WTC11 (cell line): ENCODE measurements around the gene USF1. TPM values are rescaled to one million over a fixed set of nuclear protein-coding genes. Genes with fewer than 3 reads are reported as not detected.

Source experiments
- ATAC-seq: fragments of 200-7000 bp; cut with Tn5 transposase; 2 replicates; pipeline ENCODE4 v1.10.0; 2021; ENCODE audit warnings: mild to moderate bottlenecking, moderate library complexity
- CTCF ChIA-PET: fragments of 300-600 bp; sonication (Branson Sonifier 250); formaldehyde crosslinking; loops from one replicate; lab custom pipeline; 2021; ENCODE audit warnings: antibody characterized with exemption; lab: Charles Lee
- POLR2A ChIA-PET: fragments of 350-600 bp; sonication (Branson Sonifier 250); formaldehyde crosslinking; loops from one replicate; lab custom pipeline; 2021; ENCODE audit warnings: antibody characterized with exemption; lab: Charles Lee
- DNase-seq: peaks from one replicate; pipeline ENCODE4 v3.0.0; 2021; ENCODE audit warnings: low spot score
- H3K27ac Mint-ChIP-seq: 2 replicates; pipeline ENCODE4 v1.8.0; 2021; ENCODE audit warnings: mixed read lengths
- H3K27me3 Mint-ChIP-seq: 2 replicates; pipeline ENCODE4 v1.8.0; 2021; ENCODE audit warnings: low read depth, mild to moderate bottlenecking, moderate library complexity, mixed read lengths
- H3K36me3 Mint-ChIP-seq: 2 replicates; pipeline ENCODE4 v1.8.0; 2021; ENCODE audit warnings: mixed read lengths
- H3K4me1 Mint-ChIP-seq: 2 replicates; pipeline ENCODE4 v1.8.0; 2022; ENCODE audit warnings: mixed read lengths
- H3K4me3 Mint-ChIP-seq: 2 replicates; pipeline ENCODE4 v1.8.0; 2021; ENCODE audit warnings: mild to moderate bottlenecking, moderate library complexity, mixed read lengths
- H3K9me3 Mint-ChIP-seq: 2 replicates; pipeline ENCODE4 v1.8.0; 2021; ENCODE audit warnings: mixed read lengths
- AFF4 ChIP-seq: sonication (generic); formaldehyde crosslinking; IDR thresholded peaks from 2 replicates; pipeline ENCODE4 v1.8.1; 2023; ENCODE audit warnings: mild to moderate bottlenecking, missing genetic modification reagents, borderline replicate concordance
- AR ChIP-seq: fragments of 250-450 bp; sonication (Bioruptor Pico); IDR thresholded peaks from 2 replicates; pipeline ENCODE4 v1.9.0; 2021; ENCODE audit warnings: mild to moderate bottlenecking
- ATF1 ChIP-seq: sonication (generic); formaldehyde crosslinking; IDR thresholded peaks from 2 replicates; pipeline ENCODE4 v1.8.1; 2023; ENCODE audit warnings: mild to moderate bottlenecking, moderate library complexity, missing genetic modification reagents
- CREB1 ChIP-seq: sonication (generic); formaldehyde crosslinking; IDR thresholded peaks from 2 replicates; pipeline ENCODE4 v1.8.0; 2023; ENCODE audit warnings: mild to moderate bottlenecking, missing genetic modification reagents
- E2F4 ChIP-seq: sonication (generic); formaldehyde crosslinking; IDR thresholded peaks from 2 replicates; pipeline ENCODE4 v1.8.1; 2022; ENCODE audit warnings: low read depth, mild to moderate bottlenecking, moderate library complexity, missing genetic modification reagents, borderline replicate concordance
- FOXK1 ChIP-seq: sonication (generic); formaldehyde crosslinking; IDR thresholded peaks from 2 replicates; pipeline ENCODE4 v1.8.0; 2022; ENCODE audit warnings: mild to moderate bottlenecking, moderate library complexity, missing genetic modification reagents
- FOXP1 ChIP-seq: sonication (generic); formaldehyde crosslinking; IDR thresholded peaks from 2 replicates; pipeline ENCODE4 v1.8.0; 2022; ENCODE audit warnings: missing genetic modification reagents, mild to moderate bottlenecking, moderate library complexity, borderline replicate concordance
- HMGA2 ChIP-seq: fragments of 250-450 bp; sonication (Bioruptor Pico); IDR thresholded peaks from 2 replicates; pipeline ENCODE4 v1.4.0; 2021; ENCODE audit warnings: mild to moderate bottlenecking, moderate library complexity
- KAT7 ChIP-seq: sonication (generic); formaldehyde crosslinking; IDR thresholded peaks from 2 replicates; pipeline ENCODE4 v1.8.1; 2023; ENCODE audit warnings: missing genetic modification reagents, mild to moderate bottlenecking, borderline replicate concordance
- MAX ChIP-seq: sonication (generic); formaldehyde crosslinking; IDR thresholded peaks from 2 replicates; pipeline ENCODE4 v1.8.0; 2022; ENCODE audit warnings: mild to moderate bottlenecking, missing genetic modification reagents
- MYBL2 ChIP-seq: sonication (generic); formaldehyde crosslinking; IDR thresholded peaks from 2 replicates; pipeline ENCODE4 v1.8.1; 2023; ENCODE audit warnings: mild to moderate bottlenecking, moderate library complexity, missing genetic modification reagents
- NFATC4 ChIP-seq: fragments of 250-450 bp; sonication (Bioruptor Pico); IDR thresholded peaks from 2 replicates; pipeline ENCODE4 v1.9.0; 2021; ENCODE audit warnings: mild to moderate bottlenecking
- NFE2L1 ChIP-seq: sonication (generic); formaldehyde crosslinking; IDR thresholded peaks from 2 replicates; pipeline ENCODE4 v1.8.1; 2023; ENCODE audit warnings: missing genetic modification reagents
- PRRX2 ChIP-seq: fragments of 250-450 bp; sonication (Bioruptor Pico); IDR thresholded peaks from 2 replicates; pipeline ENCODE4 v1.8.0; 2021; ENCODE audit warnings: mild to moderate bottlenecking
- SMAD4 ChIP-seq: sonication (generic); formaldehyde crosslinking; IDR thresholded peaks from 2 replicates; pipeline ENCODE4 v1.8.0; 2022; ENCODE audit warnings: mild to moderate bottlenecking, missing genetic modification reagents
- SP1 ChIP-seq: sonication (generic); formaldehyde crosslinking; conservative IDR thresholded peaks from 2 replicates; pipeline ENCODE4 v1.8.1; 2022; ENCODE audit warnings: missing genetic modification reagents
- ZBTB21 ChIP-seq: sonication (generic); formaldehyde crosslinking; IDR thresholded peaks from 2 replicates; pipeline ENCODE4 v1.8.1; 2023; ENCODE audit warnings: mild to moderate bottlenecking, missing genetic modification reagents, borderline replicate concordance
- ZNF219 ChIP-seq: sonication (generic); formaldehyde crosslinking; IDR thresholded peaks from 2 replicates; pipeline ENCODE4 v1.8.0; 2023; ENCODE audit warnings: missing genetic modification reagents, mild to moderate bottlenecking, borderline replicate concordance
- ZSCAN18 ChIP-seq: fragments of 250-450 bp; sonication (Bioruptor Pico); IDR thresholded peaks from 2 replicates; pipeline ENCODE4 v2.1.2; 2022; ENCODE audit warnings: mild to moderate bottlenecking, moderate library complexity
- total RNA-seq: library from RNA; stranded (reverse); gene quantifications from 3 replicates; pipeline ENCODE4 v1.2.3, GENCODE V29; 2021

USF1 gene
- total RNA-seq, 1 experiment from 2014 or later = 65.6 TPM

GRCh38 chr1:161039154-161039545 is 6.6 kb downstream of the USF1 start (continued):
- TF ChIP-seq AR (CRISPR knock-in tag) (no peak), E2F4 (CRISPR knock-in tag) (no peak), NFE2L1 (no peak)

GRCh38 chr1:161038523-161039153 is 7.1 kb downstream of the USF1 start, which contains the start of gene TSTD1:
Gene TSTD1, minus strand, starts transcription at chr1:161038964. Its CDS starts 75 bp downstream, at chr1:161038889.
- H3K27ac Mint-ChIP-seq = peak within 1 kb of the TSS; percentile 92
- DNase-seq = peak; percentile 81
- H3K27me3 Mint-ChIP-seq = no peaks in the 10 kb centered on the region
- peaks cover 39% of the 10 kb centered on the region for H3K36me3 Mint-ChIP-seq
- ChIA-PET CTCF (interaction anchor here (0.6 to 5.9 kb wide), 21 partner anchors 9 to 261 kb away, joined by 3 to 47 read pairs (median 4); partner anchors contain the start of genes F11R, KLHDC9 and NECTIN4), POLR2A (interaction anchor here (0.7 to 2.2 kb wide), 5 partner anchors 18 to 94 kb away, joined by 3 to 20 read pairs (median 5); partner anchors contain the start of genes DEDD and F11R)
- ATAC-seq = peak; percentile 77
- H3K4me3 Mint-ChIP-seq = peak within 1 kb of the TSS; percentile 86
- no peaks in the 10 kb centered on the region for H3K9me3 Mint-ChIP-seq
- H3K4me1 Mint-ChIP-seq = peaks cover 36% of the 10 kb centered on the region
- TF ChIP-seq MAX (CRISPR knock-in tag) (peak; percentile 79), AFF4 (CRISPR knock-in tag) (0 out of 2 replicates have a peak, but pooled peaks have one; percentile 45), NFATC4 (0 out of 2 replicates have a peak, but pooled peaks have one; percentile 39), E2F4 (CRISPR knock-in tag) (no peak), MYBL2 (CRISPR knock-in tag) (no peak; the same call in 1 of the 2 replicates), ZSCAN18 (CRISPR knock-in tag) (no peak), ZNF219 (0 out of 2 replicates have a peak, but pooled peaks have one; percentile 38), FOXK1 (CRISPR knock-in tag) (peak; percentile 69; the same call in 1 of the 2 replicates), KAT7 (CRISPR knock-in tag) (0 out of 2 replicates have a peak, but pooled peaks have one; percentile 55), CREB1 (CRISPR knock-in tag) (0 out of 2 replicates have a peak, but pooled peaks have one; percentile 54), SMAD4 (0 out of 2 replicates have a peak, but pooled peaks have one; percentile 50), NFE2L1 (0 out of 2 replicates have a peak, but pooled peaks have one; percentile 9), HMGA2 (no peak), PRRX2 (CRISPR knock-in tag) (0 out of 2 replicates have a peak, but pooled peaks have one; percentile 74), ATF1 (CRISPR knock-in tag) (no peak), ZBTB21 (peak; percentile 88), FOXP1 (CRISPR knock-in tag) (peak; percentile 64; the same call in 1 of the 2 replicates), SP1 (CRISPR knock-in tag) (peak; percentile 82)
